Stimulated activated CD4-positive, alpha-beta T cell treated with anti-CD3 and anti-CD28 coated beads, Interleukin-15, amount 100 ng/mL, for 48 hours (primary cell): ENCODE measurements around the gene BACE2.
"Not testable (repeated sequence)": the region's sequence is repeated elsewhere in the genome, so short reads cannot be mapped to it uniquely, and the experiment has no call there.

Source experiments
- DNase-seq, 2 donors: peaks; one replicate each; pipeline ENCODE4 v3.0.0-alpha.2; 2020; ENCODE audit warnings: low read depth in 2 of 2

Gene BACE2

GRCh38 chr21:41240040-41240439 is 72.1 kb downstream of the BACE2 start:
- no peak for DNase-seq

DNA sequence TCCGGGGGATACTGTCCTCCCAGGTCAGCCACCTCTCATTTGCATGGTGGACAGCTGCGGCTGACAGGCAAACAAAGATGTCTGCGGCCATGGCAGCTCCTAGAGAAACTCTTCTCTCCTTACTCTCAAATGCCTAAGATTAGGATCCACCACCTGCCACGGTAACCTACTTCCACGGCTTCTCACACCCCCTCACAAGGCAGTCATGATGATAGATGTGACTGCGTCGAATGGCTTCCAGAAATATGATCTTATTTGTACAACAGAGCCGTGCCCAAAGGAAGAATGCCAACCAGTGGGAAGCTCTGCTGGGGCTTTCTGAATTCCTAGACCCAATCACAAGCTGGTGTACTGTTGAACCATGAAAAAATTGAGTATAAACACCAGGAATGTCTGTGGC is 73.4 kb downstream of the BACE2 start:
- no peak for DNase-seq

DNA sequence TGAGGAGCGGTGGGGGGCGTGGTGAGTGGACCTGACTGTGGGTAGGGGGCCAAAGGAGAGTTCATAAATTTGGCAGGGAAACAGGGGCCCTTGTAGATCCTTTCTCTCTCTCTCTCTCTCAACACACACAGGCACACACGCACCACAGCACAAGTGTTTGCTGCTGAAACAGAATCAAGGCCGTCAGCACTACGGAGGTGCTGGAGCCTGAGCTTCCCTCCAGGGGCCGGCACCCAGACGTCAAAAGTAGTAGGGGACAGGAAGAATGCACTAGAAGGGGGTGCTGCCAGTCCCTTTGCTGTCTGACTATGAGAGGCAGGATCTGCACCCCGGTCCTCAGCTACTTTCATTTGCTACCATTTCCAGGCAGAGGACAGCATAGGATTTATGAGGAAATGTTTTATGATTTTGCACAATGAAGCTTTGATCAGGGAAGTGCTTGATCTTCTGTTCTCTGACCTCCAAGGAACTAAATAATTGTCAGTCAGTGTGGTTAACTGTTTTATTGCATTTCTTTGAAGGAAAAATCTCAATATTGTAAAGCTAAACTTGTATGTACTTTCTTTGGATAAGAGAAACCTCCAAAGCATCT is 74.4 kb downstream of the BACE2 start:
- no peak for DNase-seq

GRCh38 chr21:41243107-41243506 is 75.1 kb downstream of the BACE2 start:
- no peak for DNase-seq

DNA sequence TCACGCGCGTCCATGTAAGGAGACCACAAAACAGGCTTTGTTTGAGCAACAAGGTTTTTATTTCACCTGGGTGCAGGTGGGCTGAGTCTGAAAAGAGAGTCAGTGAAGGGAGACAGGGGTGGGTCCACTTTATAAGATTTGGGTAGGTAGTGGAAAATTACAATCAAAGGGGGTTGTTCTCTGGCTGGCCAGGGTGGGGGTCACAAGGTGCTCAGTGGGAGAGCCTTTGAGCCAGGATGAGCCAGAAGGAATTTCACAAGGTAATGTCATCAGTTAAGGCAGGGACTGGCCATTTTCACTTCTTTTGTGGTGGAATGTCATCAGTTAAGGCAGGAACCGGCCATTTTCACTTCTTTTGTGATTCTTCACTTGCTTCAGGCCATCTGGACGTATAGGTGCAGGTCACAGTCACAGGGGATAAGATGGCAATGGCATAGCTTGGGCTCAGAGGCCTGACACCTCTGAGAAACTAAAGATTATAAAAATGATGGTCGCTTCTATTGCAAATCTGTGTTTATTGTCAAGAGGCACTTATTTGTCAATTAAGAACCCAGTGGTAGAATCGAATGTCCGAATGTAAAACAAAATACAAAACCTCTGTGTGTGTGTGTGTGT is 76.4 kb downstream of the BACE2 start:
- not testable (repeated sequence) for DNase-seq

DNA sequence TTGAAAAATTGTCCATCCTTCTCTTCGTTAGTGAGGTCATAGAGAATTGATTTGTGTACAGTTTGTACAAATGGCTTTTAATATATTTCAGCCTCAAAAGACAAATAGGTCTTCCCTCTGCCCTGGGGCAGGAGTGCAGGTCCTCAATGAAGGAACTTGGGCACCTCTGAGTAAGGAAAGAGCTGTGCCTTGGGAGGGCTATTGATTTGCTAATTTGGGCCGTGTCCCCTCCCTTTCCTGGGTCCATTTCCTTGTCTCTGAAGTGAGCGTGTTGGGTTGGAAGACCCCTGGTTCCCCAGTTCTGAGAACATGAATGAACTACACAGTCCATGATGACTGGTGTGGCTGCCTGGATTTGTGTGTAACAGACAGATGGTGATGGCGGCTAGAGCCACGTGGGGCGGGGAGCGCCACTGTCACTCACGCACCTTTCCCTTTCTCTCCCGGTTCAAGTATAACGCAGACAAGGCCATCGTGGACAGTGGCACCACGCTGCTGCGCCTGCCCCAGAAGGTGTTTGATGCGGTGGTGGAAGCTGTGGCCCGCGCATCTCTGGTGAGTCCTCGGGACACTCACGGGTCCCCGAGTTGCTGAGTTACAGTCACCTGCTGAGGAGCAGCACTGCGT is 77.7 kb downstream of the BACE2 start:
- DNase-seq: no peak

GRCh38 chr21:41246808-41247207 is 78.8 kb downstream of the BACE2 start:
- DNase-seq: no peak

- DNase-seq: no peak
Measured at GRCh38 chr21:41247561-41248545, 79.9 kb downstream of the BACE2 start.

- no peak for DNase-seq
Measured at GRCh38 chr21:41249476-41249875, 81.5 kb downstream of the BACE2 start.

GRCh38 chr21:41250519-41250918 is 82.6 kb downstream of the BACE2 start:
- no peak for DNase-seq

GRCh38 chr21:41251961-41252642 is 84.1 kb downstream of the BACE2 start:
- no peak for DNase-seq

DNA sequence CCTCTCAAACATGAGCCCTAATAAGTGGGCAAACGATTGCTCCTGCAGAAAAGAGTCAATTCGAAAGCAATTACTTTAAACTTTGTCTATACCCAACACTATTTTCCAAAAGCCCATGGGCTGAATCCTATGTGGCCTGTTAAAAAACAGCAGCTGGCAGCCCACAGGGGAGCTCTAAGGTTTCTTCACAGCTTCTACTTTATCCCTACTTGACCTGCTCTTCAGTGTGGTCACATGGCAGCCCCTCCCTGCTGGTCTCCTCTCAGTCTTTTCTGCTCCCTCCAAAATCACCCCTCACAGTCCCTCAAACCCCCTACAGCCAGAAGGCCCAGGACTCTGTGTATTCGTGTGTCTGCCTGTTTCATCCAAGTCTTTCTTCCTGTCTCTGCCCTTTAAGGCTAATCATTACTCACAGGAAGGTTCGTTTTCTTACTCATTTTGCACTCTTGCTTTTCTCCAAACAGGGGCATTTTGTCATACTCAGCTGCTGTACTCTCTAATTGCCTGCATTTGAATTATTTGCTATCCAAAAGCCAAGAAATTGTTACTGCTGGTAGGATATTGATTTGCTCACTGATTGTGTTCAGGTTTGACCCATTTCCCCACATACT is 86.2 kb downstream of the BACE2 start:
- DNase-seq: no peak

- no peak for DNase-seq
Measured at GRCh38 chr21:41255190-41255589, 87.2 kb downstream of the BACE2 start.

GRCh38 chr21:41256231-41256630 is 88.3 kb downstream of the BACE2 start:
- not testable (repeated sequence) for DNase-seq

- no peak for DNase-seq
Measured at GRCh38 chr21:41256771-41257702, 89.1 kb downstream of the BACE2 start.

GRCh38 chr21:41258617-41259016 is 90.7 kb downstream of the BACE2 start:
- DNase-seq: no peak

- no peak for DNase-seq
Measured at GRCh38 chr21:41260428-41260827, 92.5 kb downstream of the BACE2 start.

- DNase-seq: no peak
Measured at GRCh38 chr21:41267346-41267745, 99.4 kb downstream of the BACE2 start.

- no peak for DNase-seq
Measured at GRCh38 chr21:41269535-41269934, 101.6 kb downstream of the BACE2 start.

DNA sequence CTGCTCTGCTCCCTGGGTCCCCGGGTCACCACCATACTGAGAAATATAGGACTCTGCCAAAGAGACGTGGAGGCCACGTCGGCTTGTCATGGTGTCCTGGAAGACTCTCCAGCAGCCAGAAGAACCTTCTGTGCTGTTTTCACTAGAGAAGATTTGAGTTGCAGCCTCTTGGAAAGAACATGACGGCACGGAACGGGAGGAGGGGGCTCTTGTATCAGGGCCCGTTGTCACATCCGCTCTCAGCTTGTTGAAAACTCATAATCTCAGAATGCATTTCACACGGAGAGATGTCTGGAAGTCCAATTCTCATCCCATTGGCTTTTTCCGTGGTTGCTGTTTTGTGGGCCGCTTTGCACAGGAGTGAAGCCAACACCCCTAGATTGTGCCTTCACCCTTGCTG is 109.2 kb downstream of the BACE2 start:
- DNase-seq: no peak
